OCI-LY3 (cell line): Measurements from ENCODE around the gene LRBA.

Source experiments
- EZH2phosphoT487 ChIP-seq: fragments of 200-600 bp; shearing (Covaris generic); IDR thresholded peaks from 2 replicates; pipeline ENCODE4 v1.6.1; 2018; ENCODE audit warnings: antibody characterized with exemption, mixed run types, low read depth
- TF ChIP-seq, protein P1 (sequence below): fragments of 200-600, 300-600 bp; sonication (generic); IDR thresholded peaks from 2 replicates; pipeline ENCODE4 v1.5.1; 2014; ENCODE audit warnings: antibody characterized with exemption, low read length, low read depth

DNA sequence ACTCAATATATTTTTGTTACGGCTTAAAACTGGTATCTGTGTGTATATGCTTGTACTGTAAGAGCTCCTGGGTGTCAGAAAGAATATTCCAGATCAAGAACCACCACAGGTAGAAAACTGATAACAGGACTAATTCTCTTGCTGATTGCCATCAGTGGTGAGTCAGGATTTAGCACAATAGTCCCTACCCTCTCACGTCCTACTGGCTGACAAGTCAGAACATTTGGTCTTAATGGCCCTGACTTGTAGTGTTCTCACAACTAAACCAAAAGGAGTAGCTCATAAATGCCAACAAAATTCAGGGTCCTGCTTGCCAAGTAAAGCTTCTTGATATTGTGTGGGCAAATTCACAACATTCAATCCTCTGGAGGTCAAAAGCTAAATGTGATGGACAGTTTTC lies 538.3 kb downstream of the LRBA start:
- TF ChIP-seq, protein P1, sequence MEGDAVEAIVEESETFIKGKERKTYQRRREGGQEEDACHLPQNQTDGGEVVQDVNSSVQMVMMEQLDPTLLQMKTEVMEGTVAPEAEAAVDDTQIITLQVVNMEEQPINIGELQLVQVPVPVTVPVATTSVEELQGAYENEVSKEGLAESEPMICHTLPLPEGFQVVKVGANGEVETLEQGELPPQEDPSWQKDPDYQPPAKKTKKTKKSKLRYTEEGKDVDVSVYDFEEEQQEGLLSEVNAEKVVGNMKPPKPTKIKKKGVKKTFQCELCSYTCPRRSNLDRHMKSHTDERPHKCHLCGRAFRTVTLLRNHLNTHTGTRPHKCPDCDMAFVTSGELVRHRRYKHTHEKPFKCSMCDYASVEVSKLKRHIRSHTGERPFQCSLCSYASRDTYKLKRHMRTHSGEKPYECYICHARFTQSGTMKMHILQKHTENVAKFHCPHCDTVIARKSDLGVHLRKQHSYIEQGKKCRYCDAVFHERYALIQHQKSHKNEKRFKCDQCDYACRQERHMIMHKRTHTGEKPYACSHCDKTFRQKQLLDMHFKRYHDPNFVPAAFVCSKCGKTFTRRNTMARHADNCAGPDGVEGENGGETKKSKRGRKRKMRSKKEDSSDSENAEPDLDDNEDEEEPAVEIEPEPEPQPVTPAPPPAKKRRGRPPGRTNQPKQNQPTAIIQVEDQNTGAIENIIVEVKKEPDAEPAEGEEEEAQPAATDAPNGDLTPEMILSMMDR = no peak
- TF ChIP-seq EZH2phosphoT487 = no peak
